HG03558 (cell line): ENCODE data around the gene SH2D3A.
"Not testable (repeated sequence)": the region's sequence is repeated elsewhere in the genome, so short reads cannot be mapped to it uniquely, and the experiment has no call there.

Experiments
- ATAC-seq: cut with Tn5 transposase; IDR thresholded peaks from one replicate; pipeline ENCODE4 v1.9.1; 2021; ENCODE audit warnings: moderate number of reproducible peaks; ENCODE audit not compliant: unreplicated experiment; ENCODE audit errors: extremely low read depth

SH2D3A gene

GRCh38 chr19:6762253-6762797, 4.9 kb downstream of the SH2D3A start:
- not testable (repeated sequence) for ATAC-seq

GRCh38 chr19:6761053-6761676, 6.1 kb downstream of the SH2D3A start:
- ATAC-seq = no peak

GRCh38 chr19:6760606-6761005, 6.6 kb downstream of the SH2D3A start:
- no peak for ATAC-seq

- no peak for ATAC-seq
Observed at GRCh38 chr19:6754653-6755463, 12.4 kb downstream of the SH2D3A start.

GRCh38 chr19:6754136-6754535, 13.1 kb downstream of the SH2D3A start:
- ATAC-seq = no peak

- no peak for ATAC-seq
Observed at GRCh38 chr19:6753178-6754031, 13.8 kb downstream of the SH2D3A start.

GRCh38 chr19:6752256-6753177, 14.7 kb downstream of the SH2D3A start:
- ATAC-seq = no peak

GRCh38 chr19:6751189-6751588, 16.0 kb downstream of the SH2D3A start:
- ATAC-seq = no peak

- no peak for ATAC-seq
Observed at GRCh38 chr19:6750062-6750461, 17.2 kb downstream of the SH2D3A start.

- ATAC-seq = not testable (repeated sequence)
Observed at GRCh38 chr19:6748543-6748942, 18.7 kb downstream of the SH2D3A start.

GRCh38 chr19:6745965-6746364, 21.3 kb downstream of the SH2D3A start:
- ATAC-seq = no peak

- ATAC-seq = no peak
Observed at GRCh38 chr19:6744381-6745301, 22.6 kb downstream of the SH2D3A start.

GRCh38 chr19:6743714-6744380, 23.4 kb downstream of the SH2D3A start:
- ATAC-seq = no peak

GRCh38 chr19:6743066-6743465, 24.2 kb downstream of the SH2D3A start:
- no peak for ATAC-seq

- ATAC-seq = no peak
Observed at GRCh38 chr19:6740589-6741343, 26.5 kb downstream of the SH2D3A start.

- ATAC-seq = no peak
Observed at GRCh38 chr19:6739883-6740588, 27.2 kb downstream of the SH2D3A start.

GRCh38 chr19:6739390-6739882, 27.8 kb downstream of the SH2D3A start, which contains the start of gene TRIP10:
TRIP10 (plus strand) TSS chr19:6739680; CDS start chr19:6739762, 82 bp downstream.
- ATAC-seq = no peak
